Cardiac muscle cell (in vitro differentiated cells and primary cell): ENCODE data around the gene EHMT1. TPM values are rescaled to one million over a fixed set of nuclear protein-coding genes. Genes with fewer than 3 reads are reported as not detected.
"Not testable (repeated sequence)": the region's sequence is repeated elsewhere in the genome, so short reads cannot be mapped to it uniquely, and the experiment has no call there.

Experiments
- DNase-seq, 2 donors: peaks; one replicate each; pipeline versions ENCODE4 v3.0.0 to v3.0.0-alpha.2; 2010 to 2017; ENCODE audit warnings: low read depth in 1 of 2, low spot score in 1 of 2
- H3K27ac ChIP-seq: fragments of 200-600 bp; sonication (generic); 2 replicates; pipeline ENCODE4 v1.5.1; 2016
- H3K27me3 ChIP-seq: fragments of 200-600 bp; sonication (generic); 2 replicates; pipeline ENCODE4 v1.6.0; 2016; ENCODE audit warnings: control low read depth
- H3K36me3 ChIP-seq: fragments of 200-600 bp; sonication (generic); 2 replicates; pipeline ENCODE4 v1.5.1; 2016; ENCODE audit warnings: control low read depth
- H3K4me1 ChIP-seq: fragments of 200-600 bp; sonication (generic); 2 replicates; pipeline ENCODE4 v1.8.1; 2017; ENCODE audit warnings: low read depth, mild to moderate bottlenecking, mixed run types
- H3K4me3 ChIP-seq: fragments of 200-600 bp; sonication (generic); 2 replicates; pipeline ENCODE4 v1.5.1; 2016; ENCODE audit warnings: mild to moderate bottlenecking
- H3K9me3 ChIP-seq: fragments of 200-600 bp; sonication (generic); 2 replicates; pipeline ENCODE4 v1.5.1; 2017; ENCODE audit warnings: low read depth, mild to moderate bottlenecking, control low read depth
- polyA plus RNA-seq: library from polyadenylated mRNA; unstranded; fragments of >200 nt; fragmentation: Nextera tagmentation; extraction: Ambion mirVana; gene quantifications from 2 replicates; pipeline ENCODE4 v1.2.1, GENCODE V29; 2016
- total RNA-seq: library from RNA; depleted of rRNA; stranded (reverse); fragments of >200 nt; gene quantifications from 2 replicates; pipeline ENCODE4 v1.2.3, GENCODE V29; 2016
- TF ChIP-seq, protein P1 (sequence below): IDR thresholded peaks from 2 replicates; pipeline ENCODE4 v1.5.1; 2012; ENCODE audit warnings: low read depth, mild to moderate bottlenecking, low read length

EHMT1 gene
- total and polyA plus RNA-seq, 2 experiments from 2014 or later = 55.5 to 93.8 TPM

- TF ChIP-seq, protein P1, sequence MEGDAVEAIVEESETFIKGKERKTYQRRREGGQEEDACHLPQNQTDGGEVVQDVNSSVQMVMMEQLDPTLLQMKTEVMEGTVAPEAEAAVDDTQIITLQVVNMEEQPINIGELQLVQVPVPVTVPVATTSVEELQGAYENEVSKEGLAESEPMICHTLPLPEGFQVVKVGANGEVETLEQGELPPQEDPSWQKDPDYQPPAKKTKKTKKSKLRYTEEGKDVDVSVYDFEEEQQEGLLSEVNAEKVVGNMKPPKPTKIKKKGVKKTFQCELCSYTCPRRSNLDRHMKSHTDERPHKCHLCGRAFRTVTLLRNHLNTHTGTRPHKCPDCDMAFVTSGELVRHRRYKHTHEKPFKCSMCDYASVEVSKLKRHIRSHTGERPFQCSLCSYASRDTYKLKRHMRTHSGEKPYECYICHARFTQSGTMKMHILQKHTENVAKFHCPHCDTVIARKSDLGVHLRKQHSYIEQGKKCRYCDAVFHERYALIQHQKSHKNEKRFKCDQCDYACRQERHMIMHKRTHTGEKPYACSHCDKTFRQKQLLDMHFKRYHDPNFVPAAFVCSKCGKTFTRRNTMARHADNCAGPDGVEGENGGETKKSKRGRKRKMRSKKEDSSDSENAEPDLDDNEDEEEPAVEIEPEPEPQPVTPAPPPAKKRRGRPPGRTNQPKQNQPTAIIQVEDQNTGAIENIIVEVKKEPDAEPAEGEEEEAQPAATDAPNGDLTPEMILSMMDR = no peak
- peaks cover 13% of the 10 kb centered on the region for H3K4me1 ChIP-seq
- no peaks in the 10 kb centered on the region for H3K9me3 ChIP-seq
- peaks cover 3% of the 10 kb centered on the region for H3K36me3 ChIP-seq
- DNase-seq = no peak
- H3K27ac ChIP-seq = no peak overlapping the region
- H3K27me3 ChIP-seq = no peaks in the 10 kb centered on the region
- no peak overlapping the region for H3K4me3 ChIP-seq
Observed at GRCh38 chr9:137724818-137725240, 106.0 kb downstream of the EHMT1 start.

DNA sequence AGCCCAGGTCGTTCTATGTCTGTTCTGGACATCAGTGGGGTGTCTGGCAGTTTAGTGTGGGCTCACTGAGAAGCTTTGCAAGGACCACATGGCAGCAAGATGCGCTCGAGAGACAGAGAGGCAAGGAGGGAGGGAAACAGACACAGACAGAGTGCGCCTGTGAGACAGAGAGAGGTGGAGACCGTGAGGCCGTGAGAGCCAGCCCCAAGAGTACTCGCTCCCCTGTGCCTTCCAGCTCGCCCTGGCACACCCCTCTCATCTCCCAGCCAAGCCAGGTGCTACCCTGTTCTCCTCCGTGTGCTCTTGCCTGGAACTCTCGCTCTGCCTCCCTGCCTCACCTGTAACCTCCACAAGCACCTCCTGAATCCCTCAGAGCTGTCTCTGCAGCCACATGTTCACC lies 106.8 kb downstream of the EHMT1 start:
- H3K9me3 ChIP-seq = no peaks in the 10 kb centered on the region
- no peak overlapping the region for H3K4me3 ChIP-seq
- H3K36me3 ChIP-seq = peaks cover 6% of the 10 kb centered on the region
- TF ChIP-seq, protein P1 = no peak
- no peaks in the 10 kb centered on the region for H3K27me3 ChIP-seq
- DNase-seq = no peak
- H3K4me1 ChIP-seq = peaks cover 13% of the 10 kb centered on the region
- H3K27ac ChIP-seq = no peak overlapping the region

DNA sequence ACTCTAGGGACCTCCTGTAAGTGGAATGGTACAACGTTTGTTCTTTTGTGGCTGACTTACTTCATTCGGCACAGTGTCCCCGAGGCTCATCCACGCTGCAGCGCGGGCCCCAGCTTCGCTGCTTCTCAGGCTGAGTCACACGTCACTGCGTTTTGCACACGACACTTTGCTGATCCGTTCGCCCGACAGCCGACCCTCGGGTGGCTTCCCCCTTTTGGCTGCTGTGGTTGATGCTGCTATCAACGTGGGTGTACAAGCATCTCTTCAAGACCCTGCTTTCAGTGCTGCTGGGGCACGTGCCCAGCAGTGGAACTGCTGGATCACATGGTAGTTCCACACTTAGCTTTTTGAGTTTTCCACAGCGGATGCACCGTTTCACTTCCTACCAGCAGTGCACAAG lies 107.5 kb downstream of the EHMT1 start:
- DNase-seq, H3K27ac ChIP-seq, H3K36me3 ChIP-seq, H3K4me3 ChIP-seq, H3K27me3 ChIP-seq, H3K9me3 ChIP-seq: not testable (repeated sequence)
- H3K4me1 ChIP-seq = peaks cover 13% of the 10 kb centered on the region

DNA sequence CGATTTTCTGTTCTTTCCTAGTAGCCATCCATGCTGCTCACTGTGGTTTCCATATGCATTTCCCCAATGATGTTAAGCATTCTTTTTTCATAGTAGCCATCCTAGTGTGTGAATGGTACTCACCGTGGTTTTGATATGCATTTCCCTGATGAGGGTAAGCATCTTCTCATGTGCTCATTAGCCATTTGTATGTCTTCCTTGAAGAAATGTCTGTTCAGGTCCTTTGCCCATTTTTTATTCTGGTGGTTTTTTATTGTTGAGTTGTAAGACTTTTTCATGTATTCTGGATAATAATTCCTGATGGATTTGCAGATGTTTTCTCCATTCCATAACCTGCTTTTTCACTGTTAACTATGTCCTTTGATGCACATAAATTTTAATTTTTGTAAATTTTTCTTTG lies 108.0 kb downstream of the EHMT1 start:
- TF ChIP-seq, protein P1 = no peak
- Histone ChIP-seq H3K9me3 (no peaks in the 10 kb centered on the region), H3K27me3 (no peaks in the 10 kb centered on the region), H3K4me3 (no peak overlapping the region), H3K27ac (no peak overlapping the region), H3K4me1 (peaks cover 13% of the 10 kb centered on the region), H3K36me3 (peaks cover 6% of the 10 kb centered on the region)
- no peak for DNase-seq

- Histone ChIP-seq H3K4me1 (peaks cover 9% of the 10 kb centered on the region), H3K4me3 (no peak overlapping the region), H3K27me3 (no peaks in the 10 kb centered on the region), H3K9me3 (no peaks in the 10 kb centered on the region), H3K36me3 (peaks cover 6% of the 10 kb centered on the region), H3K27ac (no peak overlapping the region)
- DNase-seq = no peak
- TF ChIP-seq, protein P1 = no peak
Observed at GRCh38 chr9:137727716-137728115, 108.9 kb downstream of the EHMT1 start.

GRCh38 chr9:137728444-137729311 lies 109.9 kb downstream of the EHMT1 start:
- TF ChIP-seq, protein P1 = no peak
- no peak for DNase-seq
- Histone ChIP-seq H3K36me3 (peaks cover 6% of the 10 kb centered on the region), H3K9me3 (no peaks in the 10 kb centered on the region), H3K4me3 (no peak overlapping the region), H3K27ac (no peak overlapping the region), H3K4me1 (peaks cover 7% of the 10 kb centered on the region), H3K27me3 (no peaks in the 10 kb centered on the region)
